Liver (tissue), 9 donors: ENCODE measurements around the gene ZEB1. TPM values are rescaled to one million over a fixed set of nuclear protein-coding genes. Genes with fewer than 3 reads are reported as not detected.

Experiments used
- DNase-seq: peaks from one replicate; pipeline ENCODE4 v3.0.0-alpha.2; 2017; ENCODE audit warnings: low spot score
- H3K27ac ChIP-seq, 2 donors: one replicate each; pipeline ENCODE4 v1.7.0; 2013; ENCODE audit warnings: inconsistent platforms in 2 of 2, low read length in 2 of 2, control low read depth in 1 of 2, low read depth in 1 of 2, mild to moderate bottlenecking in 1 of 2
- H3K27me3 ChIP-seq, 4 donors: one replicate each; pipeline versions ENCODE4 v1.6.1 to v1.7.0; 2013; ENCODE audit warnings: low read length in 3 of 4, inconsistent platforms in 1 of 4, mild to moderate bottlenecking in 1 of 4, moderate library complexity in 1 of 4; ENCODE audit not compliant: control insufficient read depth in 4 of 4, insufficient read depth in 4 of 4
- H3K36me3 ChIP-seq, 4 donors: one replicate each; pipeline versions ENCODE4 v1.6.1 to v1.7.0; 2013; ENCODE audit warnings: low read length in 3 of 4, mild to moderate bottlenecking in 3 of 4, low read depth in 1 of 4, moderate library complexity in 1 of 4; ENCODE audit not compliant: control insufficient read depth in 4 of 4, insufficient read depth in 3 of 4
- H3K4me1 ChIP-seq, 4 donors: one replicate each; pipeline versions ENCODE4 v1.6.1 to v1.7.0; 2013; ENCODE audit warnings: low read length in 3 of 4, mild to moderate bottlenecking in 3 of 4, moderate library complexity in 1 of 4; ENCODE audit not compliant: control insufficient read depth in 4 of 4, insufficient read depth in 4 of 4
- H3K4me3 ChIP-seq, 3 donors: one replicate each; pipeline versions ENCODE4 v1.6.1 to v1.7.0; 2013; ENCODE audit warnings: low read length in 3 of 3, control low read depth in 1 of 3, low read depth in 1 of 3, mild to moderate bottlenecking in 1 of 3
- H3K9ac ChIP-seq, 2 donors: one replicate each; pipeline ENCODE4 v1.7.0; 2013; ENCODE audit warnings: low read length in 2 of 2, mild to moderate bottlenecking in 2 of 2, moderate library complexity in 2 of 2, control low read depth in 1 of 2, low read depth in 1 of 2
- H3K9me3 ChIP-seq, 4 donors: one replicate each; pipeline versions ENCODE4 v1.6.1 to v1.7.0; 2013; ENCODE audit warnings: low read length in 3 of 4; ENCODE audit not compliant: control insufficient read depth in 4 of 4
- ATF3 ChIP-seq: IDR thresholded peaks from 2 replicates; pipeline ENCODE4 v1.6.1; 2016; ENCODE audit warnings: antibody characterized with exemption
- CTCF ChIP-seq: fragments of 150-350 bp; IDR thresholded peaks from 2 replicates; pipeline ENCODE4 v1.5.1; 2017; ENCODE audit warnings: improper control_type of control experiment, low read depth, low read length; ENCODE audit not compliant: missing input control
- EGR1 ChIP-seq, 2 donors: IDR thresholded peaks; 2 replicates each; pipeline ENCODE4 v1.6.1; 2016 to 2018; ENCODE audit warnings: antibody characterized with exemption in 2 of 2, low read depth in 2 of 2
- FOXA1 ChIP-seq: IDR thresholded peaks from 2 replicates; pipeline ENCODE4 v1.6.1; 2016; ENCODE audit warnings: antibody characterized with exemption
- FOXA2 ChIP-seq: IDR thresholded peaks from 2 replicates; pipeline ENCODE4 v1.6.1; 2016; ENCODE audit warnings: antibody characterized with exemption
- GABPA ChIP-seq, 2 donors: IDR thresholded peaks in 1 of 2; conservative IDR thresholded peaks in 1 of 2; 2 replicates each; pipeline ENCODE4 v1.6.1; 2016; ENCODE audit warnings: antibody characterized with exemption in 2 of 2, mild to moderate bottlenecking in 1 of 2, moderate library complexity in 1 of 2
- HNF4A ChIP-seq, 2 donors: conservative IDR thresholded peaks; 2 replicates each; pipeline ENCODE4 v1.6.1; 2016; ENCODE audit warnings: antibody characterized with exemption in 2 of 2, mild to moderate bottlenecking in 2 of 2
- HNF4G ChIP-seq: IDR thresholded peaks from 2 replicates; pipeline ENCODE4 v1.6.1; 2016; ENCODE audit warnings: antibody characterized with exemption
- JUND ChIP-seq, 2 donors: IDR thresholded peaks; 2 replicates each; pipeline ENCODE4 v1.6.1; 2016; ENCODE audit warnings: antibody characterized with exemption in 2 of 2
- MAX ChIP-seq: IDR thresholded peaks from 2 replicates; pipeline ENCODE4 v1.6.1; 2016; ENCODE audit warnings: antibody characterized with exemption
- NR2F2 ChIP-seq: IDR thresholded peaks from 2 replicates; pipeline ENCODE4 v1.6.1; 2016; ENCODE audit warnings: antibody characterized with exemption
- RAD21 ChIP-seq, 2 donors: IDR thresholded peaks; 2 replicates each; pipeline ENCODE4 v1.6.1; 2016; ENCODE audit warnings: antibody characterized with exemption in 2 of 2, mild to moderate bottlenecking in 2 of 2
- REST ChIP-seq: IDR thresholded peaks from 2 replicates; pipeline ENCODE4 v1.6.1; 2016; ENCODE audit warnings: antibody characterized with exemption, mild to moderate bottlenecking
- RXRA ChIP-seq, 2 donors: IDR thresholded peaks; 2 replicates each; pipeline ENCODE4 v1.6.1; 2017 to 2018; ENCODE audit warnings: antibody characterized with exemption in 2 of 2, mild to moderate bottlenecking in 1 of 2
- SP1 ChIP-seq: IDR thresholded peaks from 2 replicates; pipeline ENCODE4 v1.6.1; 2018; ENCODE audit warnings: antibody characterized with exemption, mild to moderate bottlenecking
- TAF1 ChIP-seq: conservative IDR thresholded peaks from 2 replicates; pipeline ENCODE4 v1.6.1; 2016; ENCODE audit warnings: antibody characterized with exemption, mild to moderate bottlenecking
- YY1 ChIP-seq: IDR thresholded peaks from 2 replicates; pipeline ENCODE4 v1.6.1; 2016; ENCODE audit warnings: antibody characterized with exemption, mild to moderate bottlenecking
- ZBTB33 ChIP-seq: IDR thresholded peaks from 2 replicates; pipeline ENCODE4 v1.6.1; 2016; ENCODE audit warnings: antibody characterized with exemption
- WGBS: extraction: QIAGEN DNeasy Blood & Tissue Kit; methylation state at CpG from one replicate; pipeline ENCODE4 v1.1.7; 2013; 5-methylcytosine and 5-hydroxymethylcytosine counted together
- polyA plus RNA-seq, 2 donors: library from polyadenylated mRNA; stranded (reverse) in 1 of 2; unstranded in 1 of 2; fragments of 200-250 nt in 1 of 2; fragments of >200 nt in 1 of 2; fragmentation: Nextera tagmentation in 1 of 2; extraction: Ambion mirVana in 1 of 2; gene quantifications; one replicate each; pipeline versions ENCODE4 v1.2.1 to v1.2.3, GENCODE V29; 2013 to 2015
- total RNA-seq, 2 donors: library from RNA; depleted of rRNA; stranded (reverse); fragments of >200 nt; gene quantifications; one replicate each; pipeline ENCODE4 v1.2.3, GENCODE V29; 2014
- donor health status: healthy.
- donor health status: healthy.
- donor health status: healthy.
- donor health status: healthy.
- donor health status: healthy.

Gene ZEB1
- total and polyA plus RNA-seq, 4 donors = 3.2 to 19.6 (median 6.5) TPM

GRCh38 chr10:31346953-31347352 is 27.9 kb downstream of the ZEB1 start:
- no peaks in the 10 kb centered on the region for H3K9me3 ChIP-seq
- no peak overlapping the region for H3K4me3 ChIP-seq
- no peaks in the 10 kb centered on the region for H3K27me3 ChIP-seq
- TF ChIP-seq FOXA2 (no peak), EGR1 (IDR thresholded peaks at IDR 0.05; ENCODE audit: low read depth in 2 of 2) (no peak), FOXA1 (no peak)
- peaks cover 6 to 17% (median 11%) of the 10 kb centered on the region in 4 donors for H3K4me1 ChIP-seq
- no peak overlapping the region for H3K27ac ChIP-seq
- no peak for DNase-seq
- H3K9ac ChIP-seq = no peak overlapping the region
- 86% methylated on average over 1 of the region's 1 CpG for WGBS
- H3K36me3 ChIP-seq = no peaks in the 10 kb centered on the region

GRCh38 chr10:31347705-31348104 is 28.7 kb downstream of the ZEB1 start:
- Histone ChIP-seq H3K4me1 (peaks cover 6 to 17% (median 9%) of the 10 kb centered on the region in 4 donors), H3K9me3 (no peaks in the 10 kb centered on the region), H3K4me3 (no peak overlapping the region), H3K9ac (no peak overlapping the region), H3K27me3 (no peaks in the 10 kb centered on the region), H3K27ac (no peak overlapping the region), H3K36me3 (no peaks in the 10 kb centered on the region)
- no peak for DNase-seq
- TF ChIP-seq RAD21 (IDR thresholded peaks at IDR 0.05) = no peak
- TF ChIP-seq TAF1 = no peak
- TF ChIP-seq NR2F2 = no peak
- TF ChIP-seq FOXA2 = no peak
- TF ChIP-seq MAX = no peak
- no peak for TF ChIP-seq HNF4G
- TF ChIP-seq REST = no peak
- TF ChIP-seq ATF3 = no peak
- no peak for TF ChIP-seq GABPA (IDR thresholded peaks at IDR 0.05 in 1 of 2, conservative IDR thresholded peaks at IDR 0.05 in 1 of 2)
- no peak for TF ChIP-seq FOXA1
- no peak for TF ChIP-seq SP1
- TF ChIP-seq ZBTB33 = no peak
- no peak for TF ChIP-seq EGR1 (IDR thresholded peaks at IDR 0.05; ENCODE audit: low read depth in 2 of 2)
- TF ChIP-seq YY1 = no peak
- no peak for TF ChIP-seq HNF4A (conservative IDR thresholded peaks at IDR 0.05)
- TF ChIP-seq CTCF = no peak
- TF ChIP-seq RXRA (IDR thresholded peaks at IDR 0.05) = no peak
- no peak for TF ChIP-seq JUND (IDR thresholded peaks at IDR 0.05)
